A673 (cell line): ENCODE results near the gene CCDC12.

Experiments
- EZH2 ChIP-seq: fragments of 200-600 bp; sonication (generic); IDR thresholded peaks from 2 replicates; pipeline ENCODE4 v1.6.1; 2017; ENCODE audit warnings: borderline replicate concordance, low read depth, mild to moderate bottlenecking, mixed read lengths, antibody characterized with exemption, low read length; ENCODE audit not compliant: poor library complexity, severe bottlenecking
- TF ChIP-seq, protein P1 (sequence below): fragments of 300-800, 200-600 bp; sonication (generic); conservative IDR thresholded peaks from 2 replicates; pipeline ENCODE4 v1.5.1; 2017; ENCODE audit warnings: low read depth, mild to moderate bottlenecking, antibody characterized with exemption, low read length, moderate library complexity, mixed read lengths

- TF ChIP-seq, protein P1, sequence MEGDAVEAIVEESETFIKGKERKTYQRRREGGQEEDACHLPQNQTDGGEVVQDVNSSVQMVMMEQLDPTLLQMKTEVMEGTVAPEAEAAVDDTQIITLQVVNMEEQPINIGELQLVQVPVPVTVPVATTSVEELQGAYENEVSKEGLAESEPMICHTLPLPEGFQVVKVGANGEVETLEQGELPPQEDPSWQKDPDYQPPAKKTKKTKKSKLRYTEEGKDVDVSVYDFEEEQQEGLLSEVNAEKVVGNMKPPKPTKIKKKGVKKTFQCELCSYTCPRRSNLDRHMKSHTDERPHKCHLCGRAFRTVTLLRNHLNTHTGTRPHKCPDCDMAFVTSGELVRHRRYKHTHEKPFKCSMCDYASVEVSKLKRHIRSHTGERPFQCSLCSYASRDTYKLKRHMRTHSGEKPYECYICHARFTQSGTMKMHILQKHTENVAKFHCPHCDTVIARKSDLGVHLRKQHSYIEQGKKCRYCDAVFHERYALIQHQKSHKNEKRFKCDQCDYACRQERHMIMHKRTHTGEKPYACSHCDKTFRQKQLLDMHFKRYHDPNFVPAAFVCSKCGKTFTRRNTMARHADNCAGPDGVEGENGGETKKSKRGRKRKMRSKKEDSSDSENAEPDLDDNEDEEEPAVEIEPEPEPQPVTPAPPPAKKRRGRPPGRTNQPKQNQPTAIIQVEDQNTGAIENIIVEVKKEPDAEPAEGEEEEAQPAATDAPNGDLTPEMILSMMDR, result no peak
- TF ChIP-seq EZH2, result no peak
Measured at GRCh38 chr3:46959161-46959511, 17.4 kb downstream of the CCDC12 start.
